B cell (primary cell): Measurements from ENCODE around the gene ARHGAP30. TPM values are rescaled to one million over a fixed set of nuclear protein-coding genes. Genes with fewer than 3 reads are reported as not detected.

Experiments used
- ATAC-seq: fragments of 200-7000 bp; cut with Tn5 transposase; one replicate; pipeline ENCODE4 v1.10.0; 2021; ENCODE audit warnings: low read depth, mild to moderate bottlenecking, moderate number of reproducible peaks, moderate library complexity
- CTCF ChIA-PET: fragments of 350-600 bp; sonication (Branson Sonifier 250); formaldehyde crosslinking; loops from one replicate; lab custom pipeline; 2021; ENCODE audit warnings: antibody characterized with exemption, inconsistent platforms; lab: Charles Lee
- POLR2A ChIA-PET: fragments of 350-600 bp; sonication (Branson Sonifier 250); formaldehyde crosslinking; loops from one replicate; lab custom pipeline; 2021; ENCODE audit warnings: antibody characterized with exemption; lab: Charles Lee
- DNase-seq: peaks from one replicate; pipeline ENCODE4 v3.0.0; 2013
- H2AFZ ChIP-seq: 2 replicates; pipeline ENCODE4 v1.6.1; 2012; ENCODE audit warnings: mild to moderate bottlenecking, low read depth, low read length; ENCODE audit not compliant: insufficient read depth, poor library complexity, severe bottlenecking
- H3K27ac ChIP-seq, 2 donors: 1 replicate in 1 of 2; 2 replicates in 1 of 2; pipeline ENCODE4 v1.5.1; 2012 to 2013; ENCODE audit warnings: low read length in 2 of 2, mild to moderate bottlenecking in 2 of 2, moderate library complexity in 1 of 2
- H3K27me3 ChIP-seq, 4 experiments: fragments of 200-600 bp in 1 of 4; sonication (generic) in 1 of 4; replicated peaks in 1 of 4; 1 replicate in 2 of 4; 2 replicates in 2 of 4; pipeline versions ENCODE4 v1.6.1 to v1.7.0; 2013 to 2016; ENCODE audit warnings: low read length in 3 of 4, mild to moderate bottlenecking in 2 of 4, mixed read lengths in 1 of 4, moderate library complexity in 1 of 4; ENCODE audit not compliant: insufficient read depth in 4 of 4, control insufficient read depth in 3 of 4; ENCODE audit errors: control extremely low read depth in 1 of 4
- H3K36me3 ChIP-seq, 2 experiments: replicated peaks in 1 of 2; 1 replicate in 1 of 2; 2 replicates in 1 of 2; pipeline versions ENCODE4 v1.6.1 to v1.7.1; 2013; ENCODE audit warnings: low read length in 1 of 2; ENCODE audit not compliant: insufficient read depth in 2 of 2, control insufficient read depth in 1 of 2; ENCODE audit errors: control extremely low read depth in 1 of 2, extremely low read depth in 1 of 2
- H3K4me1 ChIP-seq, 2 donors: fragments of 200-600 bp in 1 of 2; sonication (generic) in 1 of 2; 1 replicate in 1 of 2; 2 replicates in 1 of 2; pipeline versions ENCODE4 v1.5.1 to v1.6.1; 2013 to 2017; ENCODE audit warnings: low read length in 2 of 2; ENCODE audit not compliant: control insufficient read depth in 2 of 2, insufficient read depth in 2 of 2
- H3K4me2 ChIP-seq: replicated peaks from 2 replicates; pipeline ENCODE3; 2012; ENCODE audit warnings: mild to moderate bottlenecking, low read depth, low read length; ENCODE audit not compliant: poor library complexity, severe bottlenecking
- H3K4me3 ChIP-seq, 5 experiments: fragments of 200-600 bp in 1 of 5; sonication (generic) in 1 of 5; 1 replicate in 3 of 5; 2 replicates in 2 of 5; pipeline versions ENCODE4 v1.5.1 to v1.7.0; 2011 to 2016; ENCODE audit warnings: low read length in 4 of 5, mild to moderate bottlenecking in 4 of 5, low read depth in 2 of 5, control low read depth in 1 of 5, moderate library complexity in 1 of 5; ENCODE audit not compliant: insufficient read depth in 1 of 5; ENCODE audit errors: control extremely low read depth in 1 of 5, extremely low read depth in 1 of 5
- H3K79me2 ChIP-seq: fragments of 200-600 bp; sonication (generic); one replicate; pipeline ENCODE4 v1.6.0; 2016; ENCODE audit warnings: low read length; ENCODE audit not compliant: control insufficient read depth, insufficient read depth
- H3K9ac ChIP-seq: fragments of 200-600 bp; sonication (generic); 2 replicates; pipeline ENCODE4 v1.6.1; 2017; ENCODE audit warnings: mild to moderate bottlenecking, low read length, moderate library complexity
- H3K9me3 ChIP-seq, 3 donors: one replicate each; pipeline versions ENCODE4 v1.6.1 to v1.7.1; 2013; ENCODE audit warnings: low read length in 2 of 3; ENCODE audit not compliant: control insufficient read depth in 2 of 3, insufficient read depth in 1 of 3; ENCODE audit errors: control extremely low read depth in 1 of 3
- H4K20me1 ChIP-seq: 2 replicates; pipeline ENCODE4 v1.6.0; 2012; ENCODE audit warnings: mild to moderate bottlenecking, low read length; ENCODE audit not compliant: insufficient read depth, control insufficient read depth, poor library complexity, severe bottlenecking
- H3K27ac Mint-ChIP-seq: one replicate; pipeline ENCODE4 v1.8.0; 2021; ENCODE audit warnings: mixed read lengths
- H3K27me3 Mint-ChIP-seq: one replicate; pipeline ENCODE4 v1.8.0; 2021; ENCODE audit warnings: mixed read lengths
- H3K4me1 Mint-ChIP-seq: one replicate; pipeline ENCODE4 v1.8.0; 2021; ENCODE audit warnings: mixed read lengths
- H3K4me3 Mint-ChIP-seq: one replicate; pipeline ENCODE4 v1.8.0; 2021; ENCODE audit warnings: mixed read lengths
- H3K9me3 Mint-ChIP-seq: one replicate; pipeline ENCODE4 v1.8.0; 2022; ENCODE audit warnings: mixed read lengths; ENCODE audit not compliant: insufficient read depth
- EZH2 ChIP-seq: IDR thresholded peaks from 2 replicates; pipeline ENCODE4 v1.6.1; 2012; ENCODE audit warnings: borderline replicate concordance, low read depth, mild to moderate bottlenecking, moderate library complexity, low read length; ENCODE audit not compliant: insufficient read depth, poor library complexity, severe bottlenecking
- WGBS: methylation state at CpG from one replicate; pipeline ENCODE4 v1.1.5; 2013; ENCODE audit warnings: missing lambda C conversion rate; ENCODE audit not compliant: insufficient coverage; 5-methylcytosine and 5-hydroxymethylcytosine counted together
- intact Hi-C: fragments of 100-400 bp; cut with micrococcal nuclease; formaldehyde crosslinking; loops from one replicate; pipeline ENCODE4 v1.10.0; 2022
- polyA plus RNA-seq: library from polyadenylated mRNA; depleted of rRNA; stranded (reverse); fragments of >200 nt; gene quantifications from 2 replicates; pipeline ENCODE4 v1.2.3, GENCODE V29; 2012
- total RNA-seq, 2 donors: library from RNA; stranded (reverse); fragments of 120-200 nt in 1 of 2; gene quantifications; 1 replicate in 1 of 2; 2 replicates in 1 of 2; pipeline versions ENCODE4 v1.2.3 to v1.2.4, GENCODE V29; 2013 to 2022
- TF ChIP-seq, protein P1 (sequence below): fragments of 200-600 bp; IDR thresholded peaks from one replicate; pipeline ENCODE4 v1.8.0; 2022; ENCODE audit warnings: antibody characterized with exemption, mild to moderate bottlenecking

ARHGAP30 gene
- total and polyA plus RNA-seq, 2 donors (not counting 1 experiment from before 2014, with no cell fraction given) = 122 to 146 TPM

DNA sequence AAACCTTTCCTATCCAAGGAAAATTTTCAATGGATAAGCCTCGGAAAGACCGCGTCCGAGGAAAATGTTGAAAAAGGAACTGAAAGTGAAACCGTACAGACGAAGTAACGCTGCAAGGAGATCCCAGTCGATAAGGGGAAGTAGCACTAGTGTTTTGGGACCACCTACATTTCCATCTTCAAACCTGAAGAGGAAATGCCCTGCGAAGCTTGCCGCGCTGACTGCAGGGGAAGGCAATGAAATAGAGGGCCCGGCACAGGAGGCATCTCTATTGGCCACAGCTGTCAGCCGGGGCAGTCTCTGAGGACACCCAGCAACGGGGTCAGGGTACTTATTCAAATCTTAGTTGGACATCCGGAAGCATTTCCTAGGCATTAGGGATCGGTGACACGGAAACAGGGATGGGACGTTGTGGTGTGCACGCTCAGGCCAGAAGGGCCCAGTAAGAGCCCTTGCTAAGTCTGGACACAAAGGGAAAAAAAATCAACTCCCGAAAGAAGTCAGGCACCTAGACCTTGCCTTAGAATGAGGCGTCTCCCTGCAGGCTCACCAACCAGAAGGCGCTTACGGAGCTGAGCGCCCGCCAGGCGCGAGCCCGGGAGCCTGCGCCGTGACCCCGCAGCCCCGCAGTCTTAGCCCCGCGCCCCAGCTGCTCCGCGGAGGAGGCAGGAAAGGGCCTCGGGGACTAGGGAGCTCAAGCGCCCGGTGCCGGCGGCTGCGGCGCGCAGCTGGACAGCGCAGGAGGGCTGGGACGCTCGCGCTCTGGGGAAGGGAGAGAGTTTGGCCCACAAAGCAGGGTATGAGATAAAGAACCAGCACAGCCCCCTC is 24.6 kb downstream of the ARHGAP30 start:
- H3K9me3 ChIP-seq = no peaks in the 10 kb centered on the region
- POLR2A ChIA-PET = interaction anchor here (0.6 to 5.1 kb wide), 16 partner anchors 17 to 342 kb away, joined by 3 to 108 read pairs (median 5); partner anchors contain the start of genes ARHGAP30, F11R, PPOX and SLAMF7
- peaks cover 4 to 63% of the 10 kb centered on the region in 2 experiments for H3K36me3 ChIP-seq
- peak overlapping the region; percentile 67 to 100 (median 95) for H3K4me3 ChIP-seq
- peak overlapping the region; percentile 92 for H3K4me2 ChIP-seq
- peak overlapping the region; percentile 99 for H3K27ac ChIP-seq
- TF ChIP-seq EZH2 = no peak
- TF ChIP-seq, protein P1, sequence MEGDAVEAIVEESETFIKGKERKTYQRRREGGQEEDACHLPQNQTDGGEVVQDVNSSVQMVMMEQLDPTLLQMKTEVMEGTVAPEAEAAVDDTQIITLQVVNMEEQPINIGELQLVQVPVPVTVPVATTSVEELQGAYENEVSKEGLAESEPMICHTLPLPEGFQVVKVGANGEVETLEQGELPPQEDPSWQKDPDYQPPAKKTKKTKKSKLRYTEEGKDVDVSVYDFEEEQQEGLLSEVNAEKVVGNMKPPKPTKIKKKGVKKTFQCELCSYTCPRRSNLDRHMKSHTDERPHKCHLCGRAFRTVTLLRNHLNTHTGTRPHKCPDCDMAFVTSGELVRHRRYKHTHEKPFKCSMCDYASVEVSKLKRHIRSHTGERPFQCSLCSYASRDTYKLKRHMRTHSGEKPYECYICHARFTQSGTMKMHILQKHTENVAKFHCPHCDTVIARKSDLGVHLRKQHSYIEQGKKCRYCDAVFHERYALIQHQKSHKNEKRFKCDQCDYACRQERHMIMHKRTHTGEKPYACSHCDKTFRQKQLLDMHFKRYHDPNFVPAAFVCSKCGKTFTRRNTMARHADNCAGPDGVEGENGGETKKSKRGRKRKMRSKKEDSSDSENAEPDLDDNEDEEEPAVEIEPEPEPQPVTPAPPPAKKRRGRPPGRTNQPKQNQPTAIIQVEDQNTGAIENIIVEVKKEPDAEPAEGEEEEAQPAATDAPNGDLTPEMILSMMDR = no peak
- Mint-ChIP-seq H3K27me3 (no peaks in the 10 kb centered on the region), H3K27ac (peak overlapping the region; percentile 100), H3K4me3 (peak overlapping the region; percentile 99), H3K4me1 (peaks cover 73% of the 10 kb centered on the region), H3K9me3 (no peaks in the 10 kb centered on the region)
- intact Hi-C loops = loop anchor here (1.0 to 10.0 kb wide), 10 partner anchors 24 to 1120 kb away; partner anchors contain the start of genes COPA, DEDD, F11R and KLHDC9
- ATAC-seq (peak; percentile 63), DNase-seq (peak; percentile 91)
- under 1% methylated on average over 39 of the region's 48 CpGs for WGBS
- H3K9ac ChIP-seq = peak overlapping the region; percentile 95
- H3K4me1 ChIP-seq = peaks cover 43 to 69% of the 10 kb centered on the region in 2 donors
- peak overlapping the region; percentile 70 for H2AFZ ChIP-seq
- CTCF ChIA-PET = interaction anchor here (0.6 to 10.4 kb wide), 17 partner anchors 10 to 373 kb away, joined by 3 to 127 read pairs (median 5); partner anchors contain the start of genes ARHGAP30, DEDD, F11R and KLHDC9
- peaks cover 7% of the 10 kb centered on the region for H4K20me1 ChIP-seq
- H3K27me3 ChIP-seq = no peaks in the 10 kb centered on the region
- peaks cover 47% of the 10 kb centered on the region for H3K79me2 ChIP-seq
